Pancreas (tissue), 10 donors: ENCODE data around the gene SIGLEC8. TPM values are rescaled to one million over a fixed set of nuclear protein-coding genes. Genes with fewer than 3 reads are reported as not detected.
"Not testable (repeated sequence)": the region's sequence is repeated elsewhere in the genome, so short reads cannot be mapped to it uniquely, and the experiment has no call there.

ENCODE experiments used
- ATAC-seq, 4 donors: fragments of 200-7000 bp; cut with Tn5 transposase; one replicate each; pipeline versions ENCODE4 v1.8.0 to v1.9.1; 2020; ENCODE audit warnings: mild to moderate bottlenecking in 4 of 4, moderate library complexity in 4 of 4
- DNase-seq, 6 donors: peaks; one replicate each; pipeline ENCODE4 v3.0.0-alpha.2; 2020
- FAIRE-seq: peaks from 2 replicates; lab custom pipeline; 2012; peaks lifted over from hg19 to GRCh38; lab: Jason Lieb, UNC
- H3K27ac ChIP-seq, 4 donors: fragments of 200-600 bp; sonication (generic); 1 replicate in 3 of 4; 2 replicates in 1 of 4; pipeline versions ENCODE4 v1.5.0 to v1.8.0; 2020
- H3K27me3 ChIP-seq, 4 donors: fragments of 200-600 bp; one replicate each; pipeline ENCODE4 v1.8.0; 2021
- H3K36me3 ChIP-seq, 3 donors: fragments of 200-600 bp; sonication (generic) in 1 of 3; one replicate each; pipeline versions ENCODE4 v1.5.0 to v1.8.0; 2020 to 2021
- H3K4me1 ChIP-seq, 3 donors: fragments of 200-600 bp; one replicate each; pipeline ENCODE4 v1.8.0; 2021
- H3K4me3 ChIP-seq, 4 donors: fragments of 200-600 bp; sonication (generic) in 2 of 4; one replicate each; pipeline versions ENCODE4 v1.5.0 to v1.8.0; 2020 to 2021
- H3K9me3 ChIP-seq, 4 donors: fragments of 200-600 bp; one replicate each; pipeline ENCODE4 v1.8.0; 2021
- WGBS, 2 donors: extraction: QIAGEN DNeasy Blood & Tissue Kit; methylation state at CpG; one replicate each; pipeline ENCODE4 v1.1.7; 2013; 5-methylcytosine and 5-hydroxymethylcytosine counted together
- intact Hi-C, 3 donors: fragments of 100-400 bp; cut with DNase I; formaldehyde crosslinking; loops; one replicate each; pipeline versions ENCODE4 v1.11.1 to v1.14.2; 2022
- polyA plus RNA-seq, 2 donors: library from polyadenylated mRNA; stranded (reverse); fragments of 200-250 nt; gene quantifications; one replicate each; pipeline ENCODE4 v1.2.3, GENCODE V29; 2013
- total RNA-seq, 6 donors: library from RNA; stranded (reverse); fragmentation: NEBNext Ultra II Directional in 4 of 6; extraction: Animal tissue kit (Norgen Biotek cat#: 25700) in 4 of 6; gene quantifications; one replicate each; pipeline versions ENCODE4 v1.2.1 to v1.2.4, GENCODE V29; 2021 to 2023
- TF ChIP-seq, protein P1 (sequence below), 4 donors: fragments of 200-600 bp; sonication (generic) in 3 of 4; IDR thresholded peaks; one replicate each; pipeline versions ENCODE4 v1.5.0 to v1.8.0; 2021; ENCODE audit warnings: antibody characterized with exemption in 4 of 4
- donor health status: healthy with polysubstance abuse.
- donor health status: DM: no; HTN: no; CAD: no; lungs with moderate emphysema.
- donor health status: DM: no; HTN: no; CAD: no.
- donor health status: control.
- donor health status: control.
- donor health status: Bipolar disorder and iron deficiency.
- donor health status: DM: yes; HTN: yes; CAD: no.
- donor health status: DM: no; HTN: no; CAD: no.
- donor health status: DM: no; HTN: no; CAD: no.
- donor health status: DM: yes; HTN: yes; CAD: no.

The SIGLEC8 gene
- total and polyA plus RNA-seq, 8 donors, result 0.07 to 3.8 (median 0.20) TPM; not detected in 2

DNA sequence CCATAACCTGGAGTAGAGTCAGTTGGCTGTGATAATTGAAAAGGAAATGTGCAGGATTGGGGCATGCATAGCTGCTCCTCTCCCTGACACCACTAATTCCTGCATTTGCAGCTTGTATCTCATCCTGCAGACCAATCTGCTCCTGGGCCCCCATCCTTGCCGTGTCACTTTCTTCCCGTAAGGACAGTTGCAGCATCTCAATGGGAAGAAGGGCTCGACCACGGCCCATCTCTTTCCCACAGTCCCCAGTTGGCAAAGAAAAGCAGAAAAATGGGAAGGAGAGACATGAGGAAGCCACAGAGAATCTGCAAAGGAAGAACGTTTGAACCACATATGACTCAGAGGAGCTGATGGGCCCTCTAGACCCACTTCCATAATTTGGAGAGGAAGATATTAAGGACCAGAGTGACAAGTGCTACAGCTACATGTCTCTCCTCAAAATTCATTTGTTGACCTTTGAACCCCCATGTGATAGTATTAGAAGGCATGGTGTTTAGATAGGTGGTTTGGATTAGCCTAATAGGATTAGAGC is 45.1 kb upstream of the SIGLEC8 start:
- H3K27ac ChIP-seq, result no peak overlapping the region
- H3K27me3 ChIP-seq, result no peaks in the 10 kb centered on the region
- no peaks in the 10 kb centered on the region for H3K4me1 ChIP-seq
- DNase-seq (no peak), FAIRE-seq (no peak), ATAC-seq (peak in 1 of 4 donors; percentile 52)
- TF ChIP-seq, protein P1, sequence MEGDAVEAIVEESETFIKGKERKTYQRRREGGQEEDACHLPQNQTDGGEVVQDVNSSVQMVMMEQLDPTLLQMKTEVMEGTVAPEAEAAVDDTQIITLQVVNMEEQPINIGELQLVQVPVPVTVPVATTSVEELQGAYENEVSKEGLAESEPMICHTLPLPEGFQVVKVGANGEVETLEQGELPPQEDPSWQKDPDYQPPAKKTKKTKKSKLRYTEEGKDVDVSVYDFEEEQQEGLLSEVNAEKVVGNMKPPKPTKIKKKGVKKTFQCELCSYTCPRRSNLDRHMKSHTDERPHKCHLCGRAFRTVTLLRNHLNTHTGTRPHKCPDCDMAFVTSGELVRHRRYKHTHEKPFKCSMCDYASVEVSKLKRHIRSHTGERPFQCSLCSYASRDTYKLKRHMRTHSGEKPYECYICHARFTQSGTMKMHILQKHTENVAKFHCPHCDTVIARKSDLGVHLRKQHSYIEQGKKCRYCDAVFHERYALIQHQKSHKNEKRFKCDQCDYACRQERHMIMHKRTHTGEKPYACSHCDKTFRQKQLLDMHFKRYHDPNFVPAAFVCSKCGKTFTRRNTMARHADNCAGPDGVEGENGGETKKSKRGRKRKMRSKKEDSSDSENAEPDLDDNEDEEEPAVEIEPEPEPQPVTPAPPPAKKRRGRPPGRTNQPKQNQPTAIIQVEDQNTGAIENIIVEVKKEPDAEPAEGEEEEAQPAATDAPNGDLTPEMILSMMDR (IDR thresholded peaks at IDR 0.05), result no peak
- H3K9me3 ChIP-seq, result no peaks in the 10 kb centered on the region
- 57 to 64% methylated on average over 5 of the region's 5 CpGs for WGBS, 2 donors
- no peak overlapping the region for H3K4me3 ChIP-seq
- intact Hi-C loops, result no loop called here
- H3K36me3 ChIP-seq, result no peaks in the 10 kb centered on the region

DNA sequence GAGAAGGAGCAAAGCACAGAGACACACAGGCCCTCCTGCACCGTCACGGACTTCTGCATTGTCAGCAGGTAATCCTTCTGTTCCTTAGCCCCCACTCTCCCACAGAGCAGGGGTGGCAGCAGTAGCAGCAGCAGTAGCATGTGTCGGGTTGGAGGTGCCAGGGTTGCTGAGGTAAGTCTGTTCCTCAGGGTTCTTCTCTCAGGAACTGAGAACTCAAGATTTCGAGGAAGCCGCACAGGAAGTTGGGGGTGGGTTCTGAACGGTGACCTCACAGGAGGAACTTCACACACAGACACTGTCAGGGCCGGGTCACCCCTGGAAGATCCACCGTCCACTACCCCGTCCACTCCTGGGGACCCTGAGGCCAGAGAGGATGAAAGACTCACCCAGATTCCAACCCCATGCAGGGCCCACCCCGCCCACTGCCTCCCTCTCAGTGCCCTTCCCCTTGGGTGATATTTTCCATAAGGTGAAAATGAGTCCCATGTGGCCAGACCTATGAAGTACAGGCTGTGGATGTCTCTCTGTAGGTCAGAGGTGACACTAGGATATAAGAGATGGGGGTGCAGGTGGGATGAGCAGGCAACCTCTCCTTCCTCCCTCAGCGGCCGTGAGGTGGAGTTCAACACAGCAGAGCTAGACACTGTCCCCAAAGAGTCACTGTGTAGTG is 43.5 kb upstream of the SIGLEC8 start, which contains the start of gene SIGLEC12:
Gene SIGLEC12 (minus strand): TSS at position 207 of the 670 bp plus-strand sequence. CDS start 67 bp downstream, at position 140.
- WGBS, 2 donors, result 50 to 68% methylated on average over 12 of the region's 12 CpGs
- TF ChIP-seq, protein P1 (IDR thresholded peaks at IDR 0.05), result no peak
- Histone ChIP-seq H3K27me3 (no peaks in the 10 kb centered on the region), H3K27ac (no peak within 1 kb of the TSS), H3K4me3 (no peak within 1 kb of the TSS), H3K9me3 (no peaks in the 10 kb centered on the region), H3K36me3 (no peaks in the 10 kb centered on the region), H3K4me1 (no peaks in the 10 kb centered on the region)
- DNase-seq (peak in 1 of 6 donors; percentile 35), FAIRE-seq (no peak), ATAC-seq (peak in 2 of 4 donors; percentile 70 to 78)
- intact Hi-C loops, result no loop called here

DNA sequence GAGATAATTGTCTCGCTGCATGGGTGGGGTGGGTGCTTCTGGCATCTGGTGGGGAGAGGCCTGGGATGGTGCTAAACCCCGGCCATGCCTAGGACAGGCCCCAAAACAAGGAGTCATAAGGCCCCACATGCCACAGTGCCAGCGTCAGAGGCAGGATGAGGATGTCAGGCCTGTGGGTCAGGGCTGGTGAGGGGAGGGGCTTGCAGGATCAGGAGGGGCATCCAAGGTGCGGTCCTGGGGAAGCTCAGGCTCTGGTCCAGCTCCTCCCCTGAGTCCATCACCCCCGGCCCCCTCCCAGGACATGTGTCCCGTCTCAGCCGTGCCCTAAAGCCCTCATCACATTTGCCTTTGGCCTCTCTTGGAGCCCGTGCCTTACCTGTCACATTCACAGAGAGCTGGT is 42.7 kb upstream of the SIGLEC8 start:
- 34 to 49% methylated on average over 5 to 8 of the region's 8 CpGs for WGBS, 2 donors
- ATAC-seq, result peak in 1 of 4 donors; percentile 21
- DNase-seq, H3K9me3 ChIP-seq, H3K27me3 ChIP-seq, H3K4me1 ChIP-seq, H3K36me3 ChIP-seq, FAIRE-seq, H3K4me3 ChIP-seq, H3K27ac ChIP-seq, intact Hi-C loops: not testable (repeated sequence)

DNA sequence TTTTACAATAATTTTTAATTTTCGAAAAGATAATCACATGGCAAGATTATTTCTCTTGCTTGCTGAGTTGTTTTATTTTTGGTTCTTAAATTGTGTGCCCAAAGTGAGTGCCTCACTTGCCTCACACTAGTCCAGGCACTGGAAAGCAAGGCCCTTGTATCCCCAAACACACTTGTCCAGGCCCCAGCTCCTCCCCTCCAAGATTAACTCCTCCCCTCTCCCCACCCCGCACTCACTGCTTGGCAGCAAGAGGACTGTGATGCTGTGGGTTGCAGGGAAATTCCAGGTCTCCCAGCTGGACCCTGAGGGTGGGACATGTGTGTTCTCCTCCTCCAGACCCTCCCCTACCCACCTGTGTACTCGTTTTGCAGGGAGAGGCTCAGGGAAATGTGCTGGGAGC is 39.4 kb upstream of the SIGLEC8 start:
- no peaks in the 10 kb centered on the region for H3K4me1 ChIP-seq
- ATAC-seq, result no peak

DNA sequence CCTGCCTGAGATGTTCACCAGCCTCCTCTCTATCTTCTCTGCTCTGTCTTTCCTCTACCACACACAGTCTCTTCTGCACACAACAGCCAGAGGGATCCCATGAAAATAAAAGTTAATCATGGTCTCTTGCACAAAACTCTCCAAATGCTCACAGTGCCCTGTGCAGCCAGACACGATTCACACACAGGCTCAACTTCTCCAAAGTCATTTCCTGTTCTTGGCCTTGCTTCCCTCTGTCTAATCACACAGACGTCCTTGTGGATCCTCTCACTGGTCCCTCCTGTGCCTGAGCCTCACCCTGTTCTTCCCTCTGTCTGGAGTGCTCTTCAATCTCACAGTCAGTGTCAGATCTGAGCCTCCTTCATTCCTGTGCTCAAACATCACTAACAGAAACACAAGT is 35.5 kb upstream of the SIGLEC8 start:
- no peak overlapping the region for H3K27ac ChIP-seq
- H3K4me1 ChIP-seq, result no peaks in the 10 kb centered on the region
- WGBS, 2 donors, result 16% methylated on average over 2 of the region's 2 CpGs
- TF ChIP-seq, protein P1 (IDR thresholded peaks at IDR 0.05), result no peak
- H3K9me3 ChIP-seq, result no peaks in the 10 kb centered on the region
- no peaks in the 10 kb centered on the region for H3K36me3 ChIP-seq
- no peaks in the 10 kb centered on the region for H3K27me3 ChIP-seq
- ATAC-seq (peak in 1 of 4 donors; percentile 50), FAIRE-seq (no peak), DNase-seq (no peak)
- intact Hi-C loops, result no loop called here
- no peak overlapping the region for H3K4me3 ChIP-seq

More for the DNA sequence above, 39.4 kb upstream of the SIGLEC8 start:
- H3K9me3 ChIP-seq, result no peaks in the 10 kb centered on the region
- H3K27me3 ChIP-seq, result no peaks in the 10 kb centered on the region
- 25 to 36% methylated on average over 3 of the region's 3 CpGs for WGBS, 2 donors
- no peaks in the 10 kb centered on the region for H3K36me3 ChIP-seq
- intact Hi-C loops, result no loop called here
- H3K4me3 ChIP-seq, result no peak overlapping the region
- TF ChIP-seq, protein P1 (IDR thresholded peaks at IDR 0.05), result no peak
- no peak overlapping the region for H3K27ac ChIP-seq
- FAIRE-seq (no peak), DNase-seq (no peak)
